Lower leg skin (tissue), 4 donors: ENCODE data around the gene RPL26. TPM values are rescaled to one million over a fixed set of nuclear protein-coding genes. Genes with fewer than 3 reads are reported as not detected.

ENCODE experiments used
- DNase-seq, 2 donors: peaks; one replicate each; pipeline ENCODE4 v3.0.0-alpha.2; 2019; ENCODE audit warnings: low spot score in 2 of 2
- H3K4me3 ChIP-seq: fragments of 200-600 bp; sonication (generic); 2 replicates; pipeline ENCODE4 v1.5.1; 2017; ENCODE audit warnings: mild to moderate bottlenecking, low read depth; ENCODE audit not compliant: poor library complexity, severe bottlenecking
- CTCF ChIP-seq, 3 donors: fragments of 450-650 bp; IDR thresholded peaks; one replicate each; pipeline ENCODE4 v1.5.1; 2016; ENCODE audit warnings: antibody characterized with exemption in 3 of 3, mild to moderate bottlenecking in 3 of 3, moderate library complexity in 2 of 3
- POLR2A ChIP-seq, 2 donors: fragments of 450-650 bp; IDR thresholded peaks; one replicate each; pipeline ENCODE4 v1.6.1; 2016 to 2017; ENCODE audit warnings: antibody characterized with exemption in 2 of 2, mild to moderate bottlenecking in 1 of 2, moderate library complexity in 1 of 2
- WGBS, 2 donors: methylation state at CpG; one replicate each; pipeline ENCODE4 v1.1.5; 2018; 5-methylcytosine and 5-hydroxymethylcytosine counted together
- intact Hi-C: fragments of 100-400 bp; cut with DNase I; formaldehyde crosslinking; loops from one replicate; pipeline ENCODE4 v1.15.0; 2023; ENCODE audit warnings: low total_unique reads
- total RNA-seq, 4 donors: library from RNA; depleted of rRNA; stranded (reverse); fragments of >200 nt; gene quantifications; one replicate each; pipeline ENCODE4 v1.1.0, GENCODE V29; 2016

The RPL26 gene
- total RNA-seq, 4 donors from 2014 or later, result 3,126 to 5,795 (median 3,707) TPM

GRCh38 chr17:8369944-8370343 is 13.0 kb downstream of the RPL26 start:
- no peak for DNase-seq
- TF ChIP-seq CTCF (IDR thresholded peaks at IDR 0.05), result no peak
- no peak for TF ChIP-seq POLR2A (IDR thresholded peaks at IDR 0.05)
- intact Hi-C loops, result no loop called here
- H3K4me3 ChIP-seq, result no peak overlapping the region
- 85 to 90% methylated on average over 8 of the region's 8 CpGs for WGBS, 2 donors

- 93 to 97% methylated on average over 3 of the region's 3 CpGs for WGBS, 2 donors
- no peak overlapping the region for H3K4me3 ChIP-seq
- DNase-seq, result no peak
- intact Hi-C loops, result no loop called here
- TF ChIP-seq CTCF (IDR thresholded peaks at IDR 0.05), result no peak
- no peak for TF ChIP-seq POLR2A (IDR thresholded peaks at IDR 0.05)
These were observed 14.8 kb downstream of the RPL26 start for GRCh38 chr17:8368193-8368592.

GRCh38 chr17:8366231-8366630 is 16.8 kb downstream of the RPL26 start:
- H3K4me3 ChIP-seq, result no peak overlapping the region
- intact Hi-C loops, result no loop called here
- no peak for TF ChIP-seq POLR2A (IDR thresholded peaks at IDR 0.05)
- no peak for TF ChIP-seq CTCF (IDR thresholded peaks at IDR 0.05)
- WGBS, 2 donors, result 61 to 77% methylated on average over 2 of the region's 2 CpGs
- no peak for DNase-seq

GRCh38 chr17:8365143-8365542 is 17.9 kb downstream of the RPL26 start:
- 67 to 75% methylated on average over 1 of the region's 1 CpG for WGBS, 2 donors

GRCh38 chr17:8362651-8363332 is 20.2 kb downstream of the RPL26 start:
- no peak for DNase-seq
- intact Hi-C loops, result no loop called here
- WGBS, 2 donors, result 80 to 88% methylated on average over 4 of the region's 4 CpGs
- no peak overlapping the region for H3K4me3 ChIP-seq
- no peak for TF ChIP-seq POLR2A (IDR thresholded peaks at IDR 0.05)

More at GRCh38 chr17:8365143-8365542, 17.9 kb downstream of the RPL26 start:
- no peak overlapping the region for H3K4me3 ChIP-seq
- TF ChIP-seq CTCF (IDR thresholded peaks at IDR 0.05) (no peak), POLR2A (IDR thresholded peaks at IDR 0.05) (no peak)
- intact Hi-C loops, result no loop called here
- DNase-seq, result no peak

GRCh38 chr17:8360751-8361150 is 22.2 kb downstream of the RPL26 start:
- TF ChIP-seq CTCF (IDR thresholded peaks at IDR 0.05) (no peak), POLR2A (IDR thresholded peaks at IDR 0.05) (no peak)
- no peak overlapping the region for H3K4me3 ChIP-seq
- 63 to 72% methylated on average over 3 of the region's 3 CpGs for WGBS, 2 donors
- intact Hi-C loops, result no loop called here
- DNase-seq, result no peak
